GM19035 (cell line): ENCODE measurements around the gene SLC39A8.
"Not testable (repeated sequence)": the region's sequence is repeated elsewhere in the genome, so short reads cannot be mapped to it uniquely, and the experiment has no call there.

Source experiments
- ATAC-seq: cut with Tn5 transposase; IDR thresholded peaks from one replicate; pipeline ENCODE4 v1.9.1; 2021; ENCODE audit not compliant: unreplicated experiment

The SLC39A8 gene

GRCh38 chr4:102344954-102345794 lies at the start of gene SLC39A8:
Gene SLC39A8 (minus strand): TSS chr4:102345482. CDS start chr4:102344662, 820 bp downstream.
- ATAC-seq = peak; percentile 80

GRCh38 chr4:102392033-102392744 lies 46.9 kb upstream of the SLC39A8 start:
- ATAC-seq = no peak

GRCh38 chr4:102390438-102390837 lies 45.2 kb upstream of the SLC39A8 start:
- ATAC-seq = peak; percentile 92

GRCh38 chr4:102388611-102389010 lies 43.3 kb upstream of the SLC39A8 start:
- no peak for ATAC-seq

- no peak for ATAC-seq
These were observed 42.4 kb upstream of the SLC39A8 start for GRCh38 chr4:102387552-102388150.

- no peak for ATAC-seq
These were observed 41.7 kb upstream of the SLC39A8 start for GRCh38 chr4:102386966-102387365.

GRCh38 chr4:102380253-102380652 lies 35.0 kb upstream of the SLC39A8 start:
- not testable (repeated sequence) for ATAC-seq

- no peak for ATAC-seq
These were observed 17.7 kb upstream of the SLC39A8 start for GRCh38 chr4:102362922-102363432.

GRCh38 chr4:102358128-102358527 lies 12.8 kb upstream of the SLC39A8 start:
- no peak for ATAC-seq

GRCh38 chr4:102357637-102358036 lies 12.4 kb upstream of the SLC39A8 start:
- ATAC-seq = not testable (repeated sequence)

GRCh38 chr4:102356562-102357202 lies 11.4 kb upstream of the SLC39A8 start:
- no peak for ATAC-seq

GRCh38 chr4:102355748-102356147 lies 10.5 kb upstream of the SLC39A8 start:
- no peak for ATAC-seq

- ATAC-seq = no peak
These were observed 9.6 kb upstream of the SLC39A8 start for GRCh38 chr4:102354671-102355454.

GRCh38 chr4:102352781-102353180 lies 7.5 kb upstream of the SLC39A8 start:
- ATAC-seq = no peak

GRCh38 chr4:102350634-102351033 lies 5.4 kb upstream of the SLC39A8 start:
- no peak for ATAC-seq

- ATAC-seq = no peak
These were observed 3.4 kb upstream of the SLC39A8 start for GRCh38 chr4:102348701-102349100.

- ATAC-seq = no peak
These were observed 466 bp upstream of the SLC39A8 start for GRCh38 chr4:102345795-102346100.

- ATAC-seq = peak; percentile 54
These were observed 745 bp downstream of the SLC39A8 start for GRCh38 chr4:102344520-102344953.

GRCh38 chr4:102343964-102344519 lies 1.2 kb downstream of the SLC39A8 start:
- ATAC-seq = peak; percentile 39
